Parathyroid adenoma (tissue), 2 donors: ENCODE data around the gene ARHGEF4.

Experiments
- H2AFZ ChIP-seq: fragments of 300-600 bp; sonication (generic); one replicate; pipeline ENCODE4 v1.7.0; 2017; ENCODE audit warnings: antibody characterized with exemption, mild to moderate bottlenecking
- H3K27ac ChIP-seq: fragments of 300-600 bp; sonication (generic); one replicate; pipeline ENCODE4 v1.7.0; 2017
- H3K27me3 ChIP-seq: fragments of 300-600 bp; sonication (generic); one replicate; pipeline ENCODE4 v1.7.0; 2017; ENCODE audit warnings: low read length; ENCODE audit not compliant: control insufficient read depth, insufficient read depth
- H3K36me3 ChIP-seq: fragments of 300-600 bp; sonication (generic); one replicate; pipeline ENCODE4 v1.7.0; 2017; ENCODE audit warnings: low read length; ENCODE audit not compliant: control insufficient read depth, insufficient read depth
- H3K4me1 ChIP-seq: fragments of 300-600 bp; sonication (generic); one replicate; pipeline ENCODE4 v1.7.0; 2017; ENCODE audit warnings: control low read depth
- H3K4me2 ChIP-seq: fragments of 300-600 bp; sonication (generic); one replicate; pipeline ENCODE4 v1.7.0; 2017; ENCODE audit warnings: low read length
- H3K4me3 ChIP-seq: fragments of 300-600 bp; sonication (generic); one replicate; pipeline ENCODE4 v1.7.0; 2017; ENCODE audit warnings: low read depth, low read length
- H3K79me2 ChIP-seq: fragments of 300-600 bp; sonication (generic); one replicate; pipeline ENCODE4 v1.7.0; 2017; ENCODE audit warnings: control low read depth
- H3K9ac ChIP-seq: fragments of 300-600 bp; sonication (generic); one replicate; pipeline ENCODE4 v1.7.0; 2017; ENCODE audit warnings: mild to moderate bottlenecking
- H3K9me3 ChIP-seq: fragments of 300-600 bp; sonication (generic); one replicate; pipeline ENCODE4 v1.7.0; 2017; ENCODE audit warnings: low read length; ENCODE audit not compliant: control insufficient read depth
- TF ChIP-seq, protein P1 (sequence below): fragments of 300-600 bp; sonication (generic); IDR thresholded peaks from one replicate; pipeline ENCODE4 v1.7.0; 2017; ENCODE audit warnings: antibody characterized with exemption, mild to moderate bottlenecking
- donor health status: primary hyperparathyroidism.

Gene ARHGEF4

DNA sequence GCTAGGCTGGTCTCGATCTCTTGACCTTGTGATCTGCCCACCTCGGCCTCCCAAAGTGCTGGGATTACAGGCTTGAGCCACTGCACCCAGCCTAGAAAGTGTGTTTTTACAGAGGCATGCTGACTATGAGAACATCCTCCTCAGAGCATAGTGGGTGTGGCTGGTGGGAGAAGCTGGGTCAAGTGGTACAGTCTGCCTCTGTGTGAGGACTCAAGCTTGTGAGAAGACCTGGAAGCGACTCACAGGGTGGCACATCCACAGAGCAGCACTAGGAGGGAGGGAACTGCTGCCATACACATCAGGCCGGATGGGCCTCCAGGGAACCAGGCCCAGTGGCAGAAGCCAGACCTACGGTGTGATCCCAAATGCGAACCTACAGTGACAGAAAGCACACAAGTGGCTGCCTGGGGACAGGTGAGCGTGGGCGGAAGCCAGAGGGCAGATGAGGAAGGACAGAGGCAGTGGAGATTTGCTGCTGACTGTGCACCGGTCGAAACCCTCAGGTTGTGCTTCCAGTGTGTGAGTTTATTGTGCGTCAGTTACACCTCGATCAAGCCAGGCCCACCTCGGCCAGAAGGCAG, 8.9 kb downstream of the ARHGEF4 start:
- TF ChIP-seq, protein P1, sequence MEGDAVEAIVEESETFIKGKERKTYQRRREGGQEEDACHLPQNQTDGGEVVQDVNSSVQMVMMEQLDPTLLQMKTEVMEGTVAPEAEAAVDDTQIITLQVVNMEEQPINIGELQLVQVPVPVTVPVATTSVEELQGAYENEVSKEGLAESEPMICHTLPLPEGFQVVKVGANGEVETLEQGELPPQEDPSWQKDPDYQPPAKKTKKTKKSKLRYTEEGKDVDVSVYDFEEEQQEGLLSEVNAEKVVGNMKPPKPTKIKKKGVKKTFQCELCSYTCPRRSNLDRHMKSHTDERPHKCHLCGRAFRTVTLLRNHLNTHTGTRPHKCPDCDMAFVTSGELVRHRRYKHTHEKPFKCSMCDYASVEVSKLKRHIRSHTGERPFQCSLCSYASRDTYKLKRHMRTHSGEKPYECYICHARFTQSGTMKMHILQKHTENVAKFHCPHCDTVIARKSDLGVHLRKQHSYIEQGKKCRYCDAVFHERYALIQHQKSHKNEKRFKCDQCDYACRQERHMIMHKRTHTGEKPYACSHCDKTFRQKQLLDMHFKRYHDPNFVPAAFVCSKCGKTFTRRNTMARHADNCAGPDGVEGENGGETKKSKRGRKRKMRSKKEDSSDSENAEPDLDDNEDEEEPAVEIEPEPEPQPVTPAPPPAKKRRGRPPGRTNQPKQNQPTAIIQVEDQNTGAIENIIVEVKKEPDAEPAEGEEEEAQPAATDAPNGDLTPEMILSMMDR = no peak
- no peak overlapping the region for H3K9ac ChIP-seq
- H3K27ac ChIP-seq = no peak overlapping the region
- H3K79me2 ChIP-seq = no peaks in the 10 kb centered on the region
- H3K36me3 ChIP-seq = no peaks in the 10 kb centered on the region
- H3K4me1 ChIP-seq = no peaks in the 10 kb centered on the region
- no peak overlapping the region for H3K4me2 ChIP-seq
- no peaks in the 10 kb centered on the region for H3K27me3 ChIP-seq
- H3K9me3 ChIP-seq = no peaks in the 10 kb centered on the region
- no peak overlapping the region for H3K4me3 ChIP-seq
- no peak overlapping the region for H2AFZ ChIP-seq

DNA sequence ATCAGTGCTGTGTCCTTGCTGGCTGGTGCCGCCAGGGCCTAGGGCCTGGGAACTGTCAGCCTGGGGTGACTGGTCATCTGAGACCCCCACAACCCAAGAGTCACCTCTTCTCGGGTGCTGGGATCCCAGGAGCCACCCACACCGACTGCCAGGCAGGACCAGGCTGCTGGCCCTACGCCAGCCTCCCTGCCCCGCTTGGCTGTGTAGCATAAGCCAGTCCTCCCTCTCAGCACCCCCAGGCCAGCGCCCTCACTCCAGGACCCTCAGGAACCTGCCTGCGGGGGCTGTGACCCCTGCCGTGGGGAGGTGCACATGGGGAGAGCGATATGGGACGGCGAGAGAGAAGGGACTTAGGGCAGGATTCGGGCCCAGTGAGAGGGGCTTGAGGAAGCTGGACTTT, 9.5 kb downstream of the ARHGEF4 start:
- TF ChIP-seq, protein P1 = no peak
- Histone ChIP-seq H3K79me2 (no peaks in the 10 kb centered on the region), H2AFZ (no peak overlapping the region), H3K4me3 (no peak overlapping the region), H3K4me2 (no peak overlapping the region), H3K9me3 (no peaks in the 10 kb centered on the region), H3K9ac (no peak overlapping the region), H3K27me3 (no peaks in the 10 kb centered on the region), H3K36me3 (no peaks in the 10 kb centered on the region), H3K4me1 (no peaks in the 10 kb centered on the region), H3K27ac (no peak overlapping the region)

DNA sequence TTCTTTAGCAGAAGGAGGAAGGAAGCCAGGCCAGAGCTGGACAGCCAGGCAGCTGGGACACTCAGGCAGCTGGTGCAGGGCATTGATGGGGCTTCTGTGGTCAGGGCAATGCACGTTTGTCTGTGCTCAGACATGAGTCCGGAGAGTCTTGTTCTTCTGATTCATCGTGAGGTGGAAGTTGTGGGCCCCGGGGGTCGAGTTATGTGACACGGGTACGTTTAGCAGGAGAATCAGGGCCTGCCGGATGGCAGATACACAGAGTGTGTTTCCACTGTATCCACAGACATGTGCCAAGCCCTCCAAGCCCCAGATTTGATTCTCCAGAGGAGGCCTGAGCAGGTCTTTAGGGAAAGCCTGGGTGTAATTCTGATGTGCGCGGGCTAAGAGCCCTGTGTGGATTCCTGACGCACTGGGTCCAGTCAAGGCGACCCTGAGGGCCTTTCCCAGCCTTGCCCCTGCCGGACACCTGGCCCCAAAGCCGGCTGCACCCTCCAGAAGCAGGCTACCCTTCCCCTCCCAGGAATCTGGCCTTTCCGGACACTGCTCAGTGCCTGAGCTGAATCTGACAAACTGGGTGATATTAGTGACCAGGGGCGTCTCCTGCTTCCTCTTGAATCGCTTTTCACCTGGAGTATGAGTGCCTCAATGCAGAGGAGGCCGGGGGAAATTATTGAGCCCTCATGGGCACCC, 10.1 kb downstream of the ARHGEF4 start:
- Histone ChIP-seq H3K9me3 (no peaks in the 10 kb centered on the region), H3K79me2 (no peaks in the 10 kb centered on the region), H3K27me3 (no peaks in the 10 kb centered on the region), H3K36me3 (no peaks in the 10 kb centered on the region), H3K9ac (no peak overlapping the region), H3K4me3 (no peak overlapping the region), H3K4me1 (no peaks in the 10 kb centered on the region), H3K27ac (no peak overlapping the region), H2AFZ (no peak overlapping the region), H3K4me2 (no peak overlapping the region)
- TF ChIP-seq, protein P1 = no peak

DNA sequence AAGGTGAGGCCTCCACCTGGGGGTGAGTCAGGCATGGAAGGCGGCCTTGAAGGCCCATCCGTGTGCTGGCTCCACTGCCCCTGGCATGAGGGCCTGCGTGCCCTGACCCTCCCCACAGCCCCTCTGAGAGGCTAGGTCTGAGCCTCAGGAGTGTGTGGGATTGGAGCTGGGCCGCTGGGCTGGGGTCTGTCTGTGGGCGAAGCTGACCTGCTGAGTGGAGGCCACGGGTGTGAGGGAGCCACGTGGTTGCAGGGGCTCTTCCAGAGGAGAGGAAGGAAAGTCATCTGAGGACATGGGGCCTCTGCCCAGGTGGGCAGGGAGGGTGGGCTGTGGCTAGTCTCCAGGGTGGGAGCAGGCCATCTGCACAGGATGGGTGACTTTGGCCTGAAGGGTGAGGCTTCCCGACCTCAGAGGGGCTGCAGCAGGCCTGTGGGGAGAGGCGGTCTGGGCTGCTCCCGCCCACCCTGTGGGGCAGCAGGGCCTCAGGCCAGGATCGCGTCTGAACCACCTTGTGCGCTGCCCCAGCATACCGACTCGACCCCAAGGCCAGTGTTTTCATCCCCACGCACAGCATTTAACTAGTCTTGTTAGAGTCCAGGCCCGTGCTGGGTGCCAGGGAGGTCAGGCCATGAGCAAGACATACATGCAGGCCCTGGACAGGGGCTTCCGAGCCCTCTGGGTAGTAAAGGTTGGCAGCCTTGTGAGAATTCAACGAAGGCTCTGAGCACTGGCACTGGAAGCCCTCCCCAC, 11.2 kb downstream of the ARHGEF4 start:
- Histone ChIP-seq H3K9me3 (no peaks in the 10 kb centered on the region), H3K79me2 (no peaks in the 10 kb centered on the region)

More for the DNA sequence above, 11.2 kb downstream of the ARHGEF4 start:
- TF ChIP-seq, protein P1 = no peak
- Histone ChIP-seq H3K4me2 (no peak overlapping the region), H3K27me3 (no peaks in the 10 kb centered on the region), H3K36me3 (no peaks in the 10 kb centered on the region), H3K4me3 (no peak overlapping the region), H2AFZ (no peak overlapping the region), H3K9ac (no peak overlapping the region), H3K4me1 (no peaks in the 10 kb centered on the region), H3K27ac (no peak overlapping the region)
